Measurements from ENCODE around the gene ARHGAP32.

DNA sequence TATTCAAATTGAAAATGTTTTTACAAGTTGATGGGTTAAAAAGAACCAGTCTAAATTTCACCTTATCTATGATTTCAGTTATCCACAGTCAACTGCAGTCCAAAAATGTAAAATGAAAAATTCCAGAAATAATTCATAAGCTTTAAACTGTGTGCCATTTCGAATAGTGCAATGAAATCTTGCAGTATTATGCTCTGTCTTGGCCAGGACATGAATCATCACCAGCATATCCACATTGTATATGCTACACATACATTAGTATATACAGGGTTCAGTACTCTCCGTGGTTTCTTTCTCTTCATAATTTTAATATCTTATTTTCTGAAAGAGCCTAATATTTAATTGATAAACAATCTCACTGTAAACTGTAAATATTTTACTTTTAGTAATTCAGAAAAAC, 45.9 kb downstream of the ARHGAP32 start:
- TF ChIP-seq, protein P1, sequence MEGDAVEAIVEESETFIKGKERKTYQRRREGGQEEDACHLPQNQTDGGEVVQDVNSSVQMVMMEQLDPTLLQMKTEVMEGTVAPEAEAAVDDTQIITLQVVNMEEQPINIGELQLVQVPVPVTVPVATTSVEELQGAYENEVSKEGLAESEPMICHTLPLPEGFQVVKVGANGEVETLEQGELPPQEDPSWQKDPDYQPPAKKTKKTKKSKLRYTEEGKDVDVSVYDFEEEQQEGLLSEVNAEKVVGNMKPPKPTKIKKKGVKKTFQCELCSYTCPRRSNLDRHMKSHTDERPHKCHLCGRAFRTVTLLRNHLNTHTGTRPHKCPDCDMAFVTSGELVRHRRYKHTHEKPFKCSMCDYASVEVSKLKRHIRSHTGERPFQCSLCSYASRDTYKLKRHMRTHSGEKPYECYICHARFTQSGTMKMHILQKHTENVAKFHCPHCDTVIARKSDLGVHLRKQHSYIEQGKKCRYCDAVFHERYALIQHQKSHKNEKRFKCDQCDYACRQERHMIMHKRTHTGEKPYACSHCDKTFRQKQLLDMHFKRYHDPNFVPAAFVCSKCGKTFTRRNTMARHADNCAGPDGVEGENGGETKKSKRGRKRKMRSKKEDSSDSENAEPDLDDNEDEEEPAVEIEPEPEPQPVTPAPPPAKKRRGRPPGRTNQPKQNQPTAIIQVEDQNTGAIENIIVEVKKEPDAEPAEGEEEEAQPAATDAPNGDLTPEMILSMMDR (IDR thresholded peaks at IDR 0.05), result no peak
- TF ChIP-seq POLR2A (IDR thresholded peaks at IDR 0.05), result no peak

All from thyroid gland (tissue), 4 donors.